Colonic mucosa (tissue), 4 donors: ENCODE data around the gene THRA. TPM values are rescaled to one million over a fixed set of nuclear protein-coding genes. Genes with fewer than 3 reads are reported as not detected.
A peak's percentile ranks its signal among the peaks of the same experiment; 100 is the strongest.

Experiments
- DNase-seq: peaks from one replicate; pipeline ENCODE4 v3.0.0-alpha.2; 2020
- H3K27ac ChIP-seq: fragments of 200-600 bp; one replicate; pipeline ENCODE4 v1.8.0; 2021
- H3K27me3 ChIP-seq: fragments of 200-600 bp; one replicate; pipeline ENCODE4 v1.8.0; 2021
- H3K36me3 ChIP-seq: fragments of 200-600 bp; one replicate; pipeline ENCODE4 v1.8.0; 2021
- H3K4me1 ChIP-seq: fragments of 200-600 bp; one replicate; pipeline ENCODE4 v1.8.0; 2021; ENCODE audit warnings: mild to moderate bottlenecking
- H3K4me3 ChIP-seq: fragments of 200-600 bp; one replicate; pipeline ENCODE4 v1.8.0; 2021
- H3K9ac ChIP-seq, 2 donors: one replicate each; pipeline ENCODE4 v1.7.0; 2013; ENCODE audit warnings: control low read depth in 2 of 2, low read depth in 2 of 2, low read length in 2 of 2
- H3K9me3 ChIP-seq: fragments of 200-600 bp; one replicate; pipeline ENCODE4 v1.8.0; 2021
- CTCF ChIP-seq: fragments of 200-600 bp; IDR thresholded peaks from one replicate; pipeline ENCODE4 v1.8.0; 2022; ENCODE audit warnings: antibody characterized with exemption, mild to moderate bottlenecking
- intact Hi-C: fragments of 100-400 bp; cut with DNase I; formaldehyde crosslinking; loops from one replicate; pipeline ENCODE4 v1.14.1; 2022
- total RNA-seq, 2 donors: library from RNA; stranded (reverse); fragmentation: NEBNext Ultra II Directional in 1 of 2; extraction: Animal tissue kit (Norgen Biotek cat#: 25700) in 1 of 2; gene quantifications; one replicate each; pipeline ENCODE4 v1.2.1, GENCODE V29; 2021
- donor health status: healthy.
- donor health status: DM: no; HTN: no; CAD: no.
- donor health status: DM: no; HTN: no; CAD: no.

Gene THRA, protein sequence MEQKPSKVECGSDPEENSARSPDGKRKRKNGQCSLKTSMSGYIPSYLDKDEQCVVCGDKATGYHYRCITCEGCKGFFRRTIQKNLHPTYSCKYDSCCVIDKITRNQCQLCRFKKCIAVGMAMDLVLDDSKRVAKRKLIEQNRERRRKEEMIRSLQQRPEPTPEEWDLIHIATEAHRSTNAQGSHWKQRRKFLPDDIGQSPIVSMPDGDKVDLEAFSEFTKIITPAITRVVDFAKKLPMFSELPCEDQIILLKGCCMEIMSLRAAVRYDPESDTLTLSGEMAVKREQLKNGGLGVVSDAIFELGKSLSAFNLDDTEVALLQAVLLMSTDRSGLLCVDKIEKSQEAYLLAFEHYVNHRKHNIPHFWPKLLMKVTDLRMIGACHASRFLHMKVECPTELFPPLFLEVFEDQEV
- total RNA-seq, result 10 to 100 TPM; 40.3 to 44.5 TPM

GRCh38 chr17:40062329-40063186 lies at the start of gene THRA:
THRA (plus strand) TSS chr17:40062965; CDS start chr17:40074489, 11,524 bp downstream.
- Histone ChIP-seq H3K27ac (peak within 1 kb of the TSS; percentile 77), H3K4me3 (peak within 1 kb of the TSS; percentile 82), H3K9ac (peak within 1 kb of the TSS; percentile 96 to 99), H3K27me3 (no peaks in the 10 kb centered on the region), H3K36me3 (no peaks in the 10 kb centered on the region), H3K4me1 (peaks cover 13% of the 10 kb centered on the region), H3K9me3 (no peaks in the 10 kb centered on the region)
- intact Hi-C loops, result loop anchor here (5.0 kb wide), 2 partner anchors 35 to 50 kb away; no protein-coding TSS in a partner anchor
- DNase-seq, result peak; percentile 75
- no peak for TF ChIP-seq CTCF

- intact Hi-C loops, result loop anchor here (5.0 to 10.0 kb wide), 3 partner anchors 73 to 280 kb away; no protein-coding TSS in a partner anchor
- peaks cover 17% of the 10 kb centered on the region for H3K4me1 ChIP-seq
These were observed 48.3 kb upstream of the THRA start for GRCh38 chr17:40014375-40014980.

GRCh38 chr17:40015005-40015997 lies 47.5 kb upstream of the THRA start, which contains the start of gene CSF3:
CSF3 (plus strand) TSS chr17:40015440; CDS start chr17:40015475, 35 bp downstream.
- Histone ChIP-seq H3K27me3 (no peaks in the 10 kb centered on the region), H3K9me3 (no peaks in the 10 kb centered on the region), H3K9ac (peak within 1 kb of the TSS; percentile 43 to 63), H3K4me3 (no peak within 1 kb of the TSS), H3K4me1 (peaks cover 17% of the 10 kb centered on the region), H3K27ac (peak within 1 kb of the TSS; percentile 60), H3K36me3 (no peaks in the 10 kb centered on the region)
- DNase-seq, result peak; percentile 75
- intact Hi-C loops, result loop anchor here (10.0 kb wide), 2 partner anchors 150 to 280 kb away; no protein-coding TSS in a partner anchor
- TF ChIP-seq CTCF, result no peak

More at GRCh38 chr17:40014375-40014980, 48.3 kb upstream of the THRA start:
- H3K36me3 ChIP-seq, result no peaks in the 10 kb centered on the region
- no peaks in the 10 kb centered on the region for H3K27me3 ChIP-seq
- DNase-seq, result no peak
- no peak for TF ChIP-seq CTCF
- peak overlapping the region; percentile 60 for H3K27ac ChIP-seq
- no peaks in the 10 kb centered on the region for H3K9me3 ChIP-seq
- no peak overlapping the region for H3K4me3 ChIP-seq
- peak overlapping the region in 1 of 2 donors; percentile 63 for H3K9ac ChIP-seq

DNA sequence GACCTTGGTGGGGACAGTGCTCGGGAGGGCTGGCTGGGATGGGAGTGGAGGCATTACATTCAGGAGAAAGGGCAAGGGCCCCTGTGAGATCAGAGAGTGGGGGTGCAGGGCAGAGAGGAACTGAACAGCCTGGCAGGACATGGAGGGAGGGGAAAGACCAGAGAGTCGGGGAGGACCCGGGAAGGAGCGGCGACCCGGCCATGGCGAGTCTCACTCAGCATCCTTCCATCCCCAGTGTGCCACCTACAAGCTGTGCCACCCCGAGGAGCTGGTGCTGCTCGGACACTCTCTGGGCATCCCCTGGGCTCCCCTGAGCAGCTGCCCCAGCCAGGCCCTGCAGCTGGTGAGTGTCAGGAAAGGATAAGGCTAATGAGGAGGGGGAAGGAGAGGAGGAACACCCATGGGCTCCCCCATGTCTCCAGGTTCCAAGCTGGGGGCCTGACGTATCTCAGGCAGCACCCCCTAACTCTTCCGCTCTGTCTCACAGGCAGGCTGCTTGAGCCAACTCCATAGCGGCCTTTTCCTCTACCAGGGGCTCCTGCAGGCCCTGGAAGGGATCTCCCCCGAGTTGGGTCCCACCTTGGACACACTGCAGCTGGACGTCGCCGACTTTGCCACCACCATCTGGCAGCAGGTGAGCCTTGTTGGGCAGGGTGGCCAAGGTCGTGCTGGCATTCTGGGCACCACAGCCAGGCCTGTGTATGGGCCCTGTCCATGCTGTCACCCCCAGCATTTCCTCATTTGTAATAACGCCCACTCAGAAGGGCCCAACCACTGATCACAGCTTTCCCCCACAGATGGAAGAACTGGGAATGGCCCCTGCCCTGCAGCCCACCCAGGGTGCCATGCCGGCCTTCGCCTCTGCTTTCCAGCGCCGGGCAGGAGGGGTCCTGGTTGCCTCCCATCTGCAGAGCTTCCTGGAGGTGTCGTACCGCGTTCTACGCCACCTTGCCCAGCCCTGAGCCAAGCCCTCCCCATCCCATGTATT lies 46.5 kb upstream of the THRA start:
- Histone ChIP-seq H3K27me3 (no peaks in the 10 kb centered on the region), H3K9ac (peak overlapping the region; percentile 43 to 54), H3K36me3 (no peaks in the 10 kb centered on the region), H3K27ac (peak overlapping the region; percentile 60), H3K4me3 (no peak overlapping the region), H3K4me1 (peaks cover 17% of the 10 kb centered on the region), H3K9me3 (no peaks in the 10 kb centered on the region)
- intact Hi-C loops, result loop anchor here (10.0 kb wide), 2 partner anchors 149 to 279 kb away; no protein-coding TSS in a partner anchor
- TF ChIP-seq CTCF, result no peak
- no peak for DNase-seq
